Pancreas (tissue), 10 donors: ENCODE data around the gene UMPS. TPM values are rescaled to one million over a fixed set of nuclear protein-coding genes. Genes with fewer than 3 reads are reported as not detected.

ENCODE experiments used
- ATAC-seq, 4 donors: fragments of 200-7000 bp; cut with Tn5 transposase; one replicate each; pipeline versions ENCODE4 v1.8.0 to v1.9.1; 2020; ENCODE audit warnings: mild to moderate bottlenecking in 4 of 4, moderate library complexity in 4 of 4
- DNase-seq, 6 donors: peaks; one replicate each; pipeline ENCODE4 v3.0.0-alpha.2; 2020
- FAIRE-seq: peaks from 2 replicates; lab custom pipeline; 2012; peaks lifted over from hg19 to GRCh38; lab: Jason Lieb, UNC
- H3K27ac ChIP-seq, 4 donors: fragments of 200-600 bp; sonication (generic); 1 replicate in 3 of 4; 2 replicates in 1 of 4; pipeline versions ENCODE4 v1.5.0 to v1.8.0; 2020
- H3K27me3 ChIP-seq, 4 donors: fragments of 200-600 bp; one replicate each; pipeline ENCODE4 v1.8.0; 2021
- H3K36me3 ChIP-seq, 3 donors: fragments of 200-600 bp; sonication (generic) in 1 of 3; one replicate each; pipeline versions ENCODE4 v1.5.0 to v1.8.0; 2020 to 2021
- H3K4me1 ChIP-seq, 3 donors: fragments of 200-600 bp; one replicate each; pipeline ENCODE4 v1.8.0; 2021
- H3K4me3 ChIP-seq, 4 donors: fragments of 200-600 bp; sonication (generic) in 2 of 4; one replicate each; pipeline versions ENCODE4 v1.5.0 to v1.8.0; 2020 to 2021
- H3K9me3 ChIP-seq, 4 donors: fragments of 200-600 bp; one replicate each; pipeline ENCODE4 v1.8.0; 2021
- WGBS, 2 donors: extraction: QIAGEN DNeasy Blood & Tissue Kit; methylation state at CpG; one replicate each; pipeline ENCODE4 v1.1.7; 2013; 5-methylcytosine and 5-hydroxymethylcytosine counted together
- intact Hi-C, 3 donors: fragments of 100-400 bp; cut with DNase I; formaldehyde crosslinking; loops; one replicate each; pipeline versions ENCODE4 v1.11.1 to v1.14.2; 2022
- polyA plus RNA-seq, 2 donors: library from polyadenylated mRNA; stranded (reverse); fragments of 200-250 nt; gene quantifications; one replicate each; pipeline ENCODE4 v1.2.3, GENCODE V29; 2013
- total RNA-seq, 6 donors: library from RNA; stranded (reverse); fragmentation: NEBNext Ultra II Directional in 4 of 6; extraction: Animal tissue kit (Norgen Biotek cat#: 25700) in 4 of 6; gene quantifications; one replicate each; pipeline versions ENCODE4 v1.2.1 to v1.2.4, GENCODE V29; 2021 to 2023
- TF ChIP-seq, protein P1 (sequence below), 4 donors: fragments of 200-600 bp; sonication (generic) in 3 of 4; IDR thresholded peaks; one replicate each; pipeline versions ENCODE4 v1.5.0 to v1.8.0; 2021; ENCODE audit warnings: antibody characterized with exemption in 4 of 4
- donor health status: healthy with polysubstance abuse.
- donor health status: DM: no; HTN: no; CAD: no; lungs with moderate emphysema.
- donor health status: DM: no; HTN: no; CAD: no.
- donor health status: control.
- donor health status: control.
- donor health status: Bipolar disorder and iron deficiency.
- donor health status: DM: yes; HTN: yes; CAD: no.
- donor health status: DM: no; HTN: no; CAD: no.
- donor health status: DM: no; HTN: no; CAD: no.
- donor health status: DM: yes; HTN: yes; CAD: no.

Gene UMPS
- total and polyA plus RNA-seq, 8 donors: 6.6 to 20.1 (median 11.1) TPM

DNA sequence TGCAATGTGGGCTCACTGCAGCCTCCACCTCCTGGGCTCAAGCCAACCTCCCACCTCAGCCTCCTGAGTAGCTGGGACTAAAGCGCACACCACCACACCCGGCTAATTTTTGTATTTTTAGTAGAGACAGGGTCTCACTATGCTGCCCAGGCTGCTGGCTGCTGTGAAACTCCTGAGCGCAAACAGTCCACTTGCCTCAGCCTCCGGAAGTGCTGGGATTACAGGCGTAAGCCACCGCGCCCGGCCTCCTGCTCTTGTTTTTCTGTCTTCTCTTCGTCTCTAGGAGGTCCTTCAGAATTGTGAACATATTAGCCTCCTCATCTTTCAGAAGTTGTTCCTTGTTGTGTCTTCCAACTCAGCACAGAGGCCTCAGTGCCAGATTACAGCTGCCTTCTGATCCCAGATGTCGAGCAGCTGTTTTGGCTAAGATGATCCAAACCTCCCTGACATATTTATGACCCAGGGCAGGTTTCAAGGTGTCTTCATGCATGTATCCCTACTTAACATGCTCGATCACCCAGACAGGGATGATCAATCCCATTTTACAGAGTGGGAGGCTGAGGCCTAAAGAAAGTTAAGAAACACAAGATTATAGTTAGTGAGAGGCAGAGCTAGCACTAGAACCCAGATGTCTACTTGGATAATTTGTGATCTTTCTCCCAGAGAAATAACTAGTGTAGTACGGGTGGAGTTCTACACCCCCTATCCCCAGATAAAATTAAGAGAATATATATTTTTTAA is 32.1 kb upstream of the UMPS start:
- TF ChIP-seq, protein P1, sequence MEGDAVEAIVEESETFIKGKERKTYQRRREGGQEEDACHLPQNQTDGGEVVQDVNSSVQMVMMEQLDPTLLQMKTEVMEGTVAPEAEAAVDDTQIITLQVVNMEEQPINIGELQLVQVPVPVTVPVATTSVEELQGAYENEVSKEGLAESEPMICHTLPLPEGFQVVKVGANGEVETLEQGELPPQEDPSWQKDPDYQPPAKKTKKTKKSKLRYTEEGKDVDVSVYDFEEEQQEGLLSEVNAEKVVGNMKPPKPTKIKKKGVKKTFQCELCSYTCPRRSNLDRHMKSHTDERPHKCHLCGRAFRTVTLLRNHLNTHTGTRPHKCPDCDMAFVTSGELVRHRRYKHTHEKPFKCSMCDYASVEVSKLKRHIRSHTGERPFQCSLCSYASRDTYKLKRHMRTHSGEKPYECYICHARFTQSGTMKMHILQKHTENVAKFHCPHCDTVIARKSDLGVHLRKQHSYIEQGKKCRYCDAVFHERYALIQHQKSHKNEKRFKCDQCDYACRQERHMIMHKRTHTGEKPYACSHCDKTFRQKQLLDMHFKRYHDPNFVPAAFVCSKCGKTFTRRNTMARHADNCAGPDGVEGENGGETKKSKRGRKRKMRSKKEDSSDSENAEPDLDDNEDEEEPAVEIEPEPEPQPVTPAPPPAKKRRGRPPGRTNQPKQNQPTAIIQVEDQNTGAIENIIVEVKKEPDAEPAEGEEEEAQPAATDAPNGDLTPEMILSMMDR (IDR thresholded peaks at IDR 0.05): no peak
- Histone ChIP-seq H3K36me3 (no peaks in the 10 kb centered on the region), H3K27ac (peak overlapping the region in 1 of 4 donors; percentile 76), H3K9me3 (no peaks in the 10 kb centered on the region), H3K4me1 (peaks cover 8 to 24% (median 19%) of the 10 kb centered on the region in 3 donors), H3K4me3 (no peak overlapping the region), H3K27me3 (no peaks in the 10 kb centered on the region)
- 91 to 96% methylated on average over 12 of the region's 12 CpGs for WGBS, 2 donors
- intact Hi-C loops: no loop called here
- ATAC-seq (no peak), FAIRE-seq (no peak), DNase-seq (no peak)

DNA sequence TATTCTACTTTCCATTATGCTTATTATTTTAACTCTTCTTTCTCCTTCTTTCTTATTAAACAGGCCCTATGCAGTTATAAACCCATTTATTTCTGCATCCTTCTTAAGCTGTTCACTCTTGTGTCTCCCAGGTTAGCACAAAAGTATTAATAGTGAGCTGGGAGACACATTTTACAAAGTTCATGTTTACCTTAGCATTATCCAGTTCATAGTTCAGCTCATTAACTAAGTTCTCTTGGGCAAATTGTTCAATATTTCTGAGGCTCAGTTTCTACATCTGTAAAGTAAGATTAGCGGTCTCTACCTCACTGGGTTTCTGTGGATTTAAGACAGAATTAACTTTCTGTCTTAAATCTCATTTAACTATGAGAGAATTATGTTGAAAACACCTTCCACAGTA is 31.2 kb upstream of the UMPS start:
- H3K27ac ChIP-seq: peak overlapping the region in 3 of 4 donors; percentile 66 to 76 (median 72)
- H3K36me3 ChIP-seq: no peaks in the 10 kb centered on the region
- H3K4me1 ChIP-seq: peaks cover 8 to 24% (median 19%) of the 10 kb centered on the region in 3 donors
- intact Hi-C loops: no loop called here
- H3K27me3 ChIP-seq: no peaks in the 10 kb centered on the region
- TF ChIP-seq, protein P1 (IDR thresholded peaks at IDR 0.05): no peak
- H3K4me3 ChIP-seq: no peak overlapping the region
- WGBS, 2 donors: 68 to 91% methylated on average over 1 of the region's 1 CpG
- no peaks in the 10 kb centered on the region for H3K9me3 ChIP-seq
- ATAC-seq (no peak), FAIRE-seq (no peak), DNase-seq (no peak)

DNA sequence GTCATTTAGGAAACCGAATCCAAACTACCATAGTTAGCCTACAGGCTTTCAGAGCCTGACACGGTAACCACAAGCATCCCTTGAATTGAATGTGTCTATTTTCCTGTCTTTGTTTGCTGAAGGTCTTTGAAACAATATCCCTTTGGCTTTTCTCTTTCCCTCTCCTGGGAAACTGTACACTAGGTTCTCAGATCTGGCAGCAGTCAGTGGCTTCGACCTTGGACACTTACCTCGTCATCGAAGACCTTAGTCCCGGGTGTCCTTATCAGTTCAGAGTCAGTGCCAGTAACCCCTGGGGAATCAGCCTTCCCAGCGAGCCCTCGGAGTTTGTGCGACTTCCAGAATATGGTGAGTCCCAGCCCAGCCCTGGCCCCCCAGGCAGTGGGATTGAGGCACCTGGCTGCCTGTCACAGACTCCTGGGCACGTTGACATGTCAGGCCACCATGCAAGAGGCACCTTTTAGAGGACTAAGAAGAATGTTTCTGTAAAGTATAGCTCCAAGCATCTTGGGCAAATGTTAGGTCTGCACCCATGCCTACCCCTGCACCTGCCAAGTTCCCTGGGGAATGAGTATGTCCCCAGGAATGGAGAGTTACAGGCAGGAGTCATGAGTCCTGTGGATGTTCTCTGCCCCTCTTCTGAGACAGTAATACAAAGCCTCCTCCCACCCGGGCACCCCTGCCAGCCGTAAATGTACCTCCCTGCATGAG is 30.4 kb upstream of the UMPS start:
- Histone ChIP-seq H3K4me1 (peaks cover 8 to 24% (median 19%) of the 10 kb centered on the region in 3 donors), H3K27ac (peak overlapping the region; percentile 49 to 76 (median 69)), H3K9me3 (no peaks in the 10 kb centered on the region), H3K27me3 (no peaks in the 10 kb centered on the region), H3K4me3 (peak overlapping the region in 1 of 4 donors; percentile 12), H3K36me3 (no peaks in the 10 kb centered on the region)
- DNase-seq (peak; percentile 75 to 88 (median 84)), ATAC-seq (peak; percentile 92 to 98 (median 94)), FAIRE-seq (no peak)
- WGBS, 2 donors: 20 to 27% methylated on average over 12 of the region's 12 CpGs
- TF ChIP-seq, protein P1 (IDR thresholded peaks at IDR 0.05): no peak
- intact Hi-C loops: no loop called here

DNA sequence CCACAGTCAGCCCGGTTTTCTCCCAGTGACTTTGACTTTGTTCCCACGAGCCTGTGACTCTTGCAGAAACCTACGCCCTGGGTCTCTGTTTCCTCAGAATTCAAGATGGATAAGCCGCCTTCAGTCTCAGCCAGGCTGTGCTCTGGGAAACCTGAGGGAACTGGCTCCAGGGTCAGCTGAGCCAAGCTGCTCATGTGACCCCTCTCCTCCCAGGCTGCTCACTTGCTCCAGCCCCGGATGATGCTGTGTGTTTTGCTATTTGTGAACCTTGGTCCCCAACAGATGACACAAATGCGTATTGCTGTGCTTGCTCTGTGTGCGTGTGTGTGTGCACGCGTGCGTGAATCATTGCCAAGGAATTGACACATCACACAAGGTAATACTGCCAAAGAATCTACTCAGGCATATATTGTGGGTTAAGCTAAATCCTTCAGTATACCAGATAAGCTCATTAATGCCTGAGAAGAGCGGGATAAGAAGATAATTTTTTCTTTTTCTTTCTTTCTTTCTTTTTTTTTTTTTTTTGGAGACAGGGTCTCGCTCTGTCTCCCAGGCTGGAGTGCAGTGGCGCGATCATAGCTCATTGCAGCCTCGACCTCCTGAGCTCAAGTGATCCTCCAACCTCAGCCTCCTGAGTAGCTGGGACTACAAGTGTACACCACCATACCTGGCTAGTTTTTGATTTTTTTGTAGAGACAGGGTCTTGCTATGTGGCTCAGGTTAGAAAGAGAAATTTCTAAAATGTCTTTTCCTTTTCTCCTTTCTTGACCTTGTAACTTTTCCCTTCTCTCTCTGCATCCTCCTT is 29.2 kb upstream of the UMPS start:
- 87% methylated on average over 15 of the region's 15 CpGs for WGBS, 2 donors
- intact Hi-C loops: no loop called here
- DNase-seq: peak in 3 of 6 donors; percentile 19 to 47 (median 38)
- Histone ChIP-seq H3K4me1 (peaks cover 8 to 24% (median 19%) of the 10 kb centered on the region in 3 donors), H3K4me3 (no peak overlapping the region), H3K27ac (peak overlapping the region in 2 of 4 donors; percentile 72 to 76), H3K27me3 (no peaks in the 10 kb centered on the region), H3K36me3 (no peaks in the 10 kb centered on the region), H3K9me3 (no peaks in the 10 kb centered on the region)
- peak in 3 of 4 donors; percentile 11 to 46 (median 37) for ATAC-seq
- FAIRE-seq: no peak
- TF ChIP-seq, protein P1 (IDR thresholded peaks at IDR 0.05): no peak
